DOHH2 (cell line): ENCODE results near the gene SEPTIN2.

Experiments used
- EZH2phosphoT487 ChIP-seq: fragments of 200-600 bp; sonication (generic); IDR thresholded peaks from 2 replicates; pipeline ENCODE4 v1.6.1; 2017; ENCODE audit warnings: borderline replicate concordance, mild to moderate bottlenecking, antibody characterized with exemption, low read length, moderate library complexity, mixed read lengths
- TF ChIP-seq, protein P1 (sequence below): fragments of 200-600 bp; sonication (generic); IDR thresholded peaks from one replicate; pipeline ENCODE4 v1.5.1; 2014; ENCODE audit warnings: antibody characterized with exemption, mild to moderate bottlenecking, low read depth, low read length; ENCODE audit not compliant: poor library complexity, severe bottlenecking

DNA sequence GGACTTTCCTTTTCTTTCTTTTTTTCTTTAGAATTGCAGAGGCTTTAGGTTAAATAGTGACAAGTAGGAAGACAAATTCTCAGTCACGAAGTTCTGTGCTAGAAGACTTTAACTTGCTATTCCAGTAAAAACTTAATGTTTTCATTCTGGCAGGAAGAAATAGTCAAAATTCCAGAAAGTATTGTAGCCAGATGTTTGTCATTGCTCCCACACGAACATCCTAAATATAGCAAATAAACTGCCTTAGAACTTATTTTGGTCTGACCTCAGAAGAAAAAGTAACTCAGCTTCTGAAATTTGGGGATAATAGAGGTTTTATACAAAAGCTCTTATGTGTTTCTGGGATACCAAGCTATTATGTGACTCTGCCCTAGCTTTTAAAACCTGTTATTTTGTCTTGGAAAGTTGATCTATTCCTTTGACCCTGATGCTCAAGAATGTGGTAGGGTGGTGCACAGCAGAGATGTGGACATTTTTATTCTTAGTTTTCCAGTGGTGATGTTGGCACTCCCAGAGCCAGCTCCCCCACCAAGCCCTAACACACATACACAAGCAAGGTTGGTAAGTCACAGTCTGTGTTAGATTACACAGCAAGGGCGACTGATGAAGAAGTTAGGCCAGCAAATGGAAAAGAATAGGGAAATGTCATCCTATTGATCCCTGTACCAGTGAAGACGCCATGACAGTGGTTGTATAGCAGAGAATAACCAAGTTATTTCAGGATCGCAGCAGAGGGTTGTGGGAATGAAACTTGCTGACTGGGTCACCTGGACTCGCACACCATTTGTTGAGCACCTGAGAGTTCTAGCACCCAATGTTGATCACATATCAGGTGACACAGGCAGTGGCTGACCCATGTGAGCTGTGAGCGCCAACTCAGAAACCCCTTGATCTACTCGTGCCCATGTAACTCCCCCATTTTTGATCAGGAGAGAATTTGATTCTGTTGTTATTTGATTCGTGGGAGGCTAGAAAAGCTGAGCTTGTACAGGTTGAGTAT is 64.1 kb downstream of the SEPTIN2 start:
- TF ChIP-seq, protein P1, sequence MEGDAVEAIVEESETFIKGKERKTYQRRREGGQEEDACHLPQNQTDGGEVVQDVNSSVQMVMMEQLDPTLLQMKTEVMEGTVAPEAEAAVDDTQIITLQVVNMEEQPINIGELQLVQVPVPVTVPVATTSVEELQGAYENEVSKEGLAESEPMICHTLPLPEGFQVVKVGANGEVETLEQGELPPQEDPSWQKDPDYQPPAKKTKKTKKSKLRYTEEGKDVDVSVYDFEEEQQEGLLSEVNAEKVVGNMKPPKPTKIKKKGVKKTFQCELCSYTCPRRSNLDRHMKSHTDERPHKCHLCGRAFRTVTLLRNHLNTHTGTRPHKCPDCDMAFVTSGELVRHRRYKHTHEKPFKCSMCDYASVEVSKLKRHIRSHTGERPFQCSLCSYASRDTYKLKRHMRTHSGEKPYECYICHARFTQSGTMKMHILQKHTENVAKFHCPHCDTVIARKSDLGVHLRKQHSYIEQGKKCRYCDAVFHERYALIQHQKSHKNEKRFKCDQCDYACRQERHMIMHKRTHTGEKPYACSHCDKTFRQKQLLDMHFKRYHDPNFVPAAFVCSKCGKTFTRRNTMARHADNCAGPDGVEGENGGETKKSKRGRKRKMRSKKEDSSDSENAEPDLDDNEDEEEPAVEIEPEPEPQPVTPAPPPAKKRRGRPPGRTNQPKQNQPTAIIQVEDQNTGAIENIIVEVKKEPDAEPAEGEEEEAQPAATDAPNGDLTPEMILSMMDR: no peak
- TF ChIP-seq EZH2phosphoT487: no peak
